Measurements from ENCODE around the gene CACNA1D. TPM values are rescaled to one million over a fixed set of nuclear protein-coding genes. Genes with fewer than 3 reads are reported as not detected.
A peak's percentile ranks its signal among the peaks of the same experiment; 100 is the strongest.

The CACNA1D gene
- total and polyA plus RNA-seq, 7 experiments from 2014 or later = 0.61 to 2.0 (median 0.70) TPM; not detected in 4

DNA sequence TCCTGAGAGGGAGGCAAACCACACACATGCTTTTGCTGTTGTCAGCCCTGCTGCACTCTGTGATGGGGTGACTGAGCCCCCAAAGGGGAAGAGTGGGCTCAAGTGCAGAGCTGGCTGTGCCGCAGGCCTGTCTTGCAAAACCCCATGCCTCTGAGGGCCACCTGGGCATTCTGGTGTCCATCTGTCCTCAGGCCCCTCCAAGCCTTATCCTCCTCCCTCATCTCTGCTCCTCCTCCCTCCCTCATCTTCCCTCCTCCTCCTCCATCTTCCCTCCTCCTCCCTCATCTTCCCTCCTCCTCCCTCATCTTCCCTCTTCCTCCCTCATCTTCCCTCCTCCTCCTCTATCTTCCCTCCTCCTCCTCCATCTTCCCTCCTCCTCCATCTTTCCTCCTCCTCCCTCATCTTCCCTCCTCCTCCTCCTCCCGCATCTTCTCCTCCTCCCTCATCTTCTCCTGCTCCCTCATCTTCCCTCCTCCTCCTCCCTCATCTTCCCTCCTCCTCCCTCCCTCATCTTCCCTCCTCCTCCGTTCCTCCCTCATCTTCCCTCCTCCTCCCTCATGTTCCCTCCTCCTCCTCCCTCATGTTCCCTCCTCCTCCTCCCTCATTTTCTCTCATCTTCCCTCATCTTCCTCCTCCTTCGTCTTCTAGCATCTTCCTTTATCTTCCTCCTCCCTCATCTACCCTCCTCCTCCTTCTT is 311.2 kb downstream of the CACNA1D start:
- ChIA-PET CTCF (no interaction called here), POLR2A (no interaction called here)
- no peak overlapping the region for H3K27ac ChIP-seq (ENCODE audit: low read depth, low read length)
- H3K4me1 Mint-ChIP-seq = peaks cover 0 to 1% (median 0%) of the 10 kb centered on the region in 7 donors
- ATAC-seq (no peak), DNase-seq (no peak)
- peaks cover 0 to 13% (median 0%) of the 10 kb centered on the region in 5 donors for H3K27me3 Mint-ChIP-seq
- peak overlapping the region in 1 of 9 donors; percentile 25 for H3K27ac Mint-ChIP-seq
- H3K9me3 Mint-ChIP-seq = peaks cover 0 to 1% (median 0%) of the 10 kb centered on the region in 11 donors
- intact Hi-C loops (cut with micrococcal nuclease) = no loop called here
- H3K36me3 ChIP-seq (ENCODE audit: control insufficient read depth in 2 of 3, insufficient read depth in 3 of 3, low read length in 3 of 3) = no peaks in the 10 kb centered on the region
- H3K4me3 ChIP-seq (ENCODE audit: low read length) = no peak overlapping the region
- H3K9me3 ChIP-seq (ENCODE audit: control insufficient read depth in 2 of 3, low read length in 3 of 3) = no peaks in the 10 kb centered on the region
- no peaks in the 10 kb centered on the region for H3K36me3 Mint-ChIP-seq
- no peak overlapping the region for H3K4me3 Mint-ChIP-seq
- no peaks in the 10 kb centered on the region for H3K4me1 ChIP-seq (ENCODE audit: control insufficient read depth in 2 of 2, insufficient read depth in 2 of 2, low read length in 2 of 2)
- H3K27me3 ChIP-seq (ENCODE audit: control insufficient read depth in 2 of 2, insufficient read depth in 2 of 2, low read length in 2 of 2) = no peaks in the 10 kb centered on the region

DNA sequence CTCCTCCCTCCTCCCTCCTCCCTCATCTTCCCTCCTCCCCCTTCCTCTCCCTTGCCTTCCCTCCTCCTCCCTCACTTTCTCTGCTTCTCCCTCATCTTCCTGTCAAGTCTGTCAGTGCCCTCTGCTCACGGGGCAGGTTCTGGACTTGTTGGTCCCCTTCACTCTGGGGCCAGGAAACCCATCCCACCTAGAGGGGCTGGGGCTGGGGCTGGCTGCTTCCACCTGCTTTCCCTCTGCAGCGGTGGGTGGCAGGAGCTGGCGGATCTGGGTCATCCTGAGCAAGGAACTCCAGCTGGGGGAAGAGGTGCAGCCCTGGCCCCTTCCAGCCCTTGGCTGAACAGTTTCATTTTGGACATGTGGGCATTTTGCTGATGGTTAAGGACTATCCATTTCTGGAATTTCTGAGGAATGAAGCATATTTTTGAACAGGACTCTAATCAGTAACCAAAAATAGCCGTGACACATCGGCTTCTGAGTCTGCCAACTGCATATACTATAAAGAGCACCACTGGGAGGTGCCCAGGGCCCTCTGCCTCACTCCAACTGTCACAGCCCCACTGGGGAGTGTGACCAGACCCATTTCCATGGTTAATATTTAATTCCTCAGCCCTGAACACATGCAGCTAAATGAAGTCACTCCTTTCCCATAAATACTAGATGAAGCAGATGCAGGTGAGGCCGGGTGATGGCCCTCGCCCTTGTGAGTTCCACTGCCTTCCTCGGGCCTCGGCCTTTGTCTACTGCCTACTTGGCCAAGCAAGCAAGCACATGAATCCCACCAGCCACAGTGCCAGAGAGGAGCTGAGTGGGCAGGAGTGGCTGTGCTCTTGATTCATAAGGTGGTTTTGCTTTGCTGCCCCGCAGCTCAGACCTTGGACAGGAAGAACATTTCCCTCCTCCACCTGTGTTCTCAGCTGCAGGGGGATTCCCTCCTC is 312.0 kb downstream of the CACNA1D start:
- H3K27ac ChIP-seq (ENCODE audit: low read depth, low read length) = no peak overlapping the region
- Mint-ChIP-seq H3K9me3 (peaks cover 0 to 1% (median 0%) of the 10 kb centered on the region in 11 donors), H3K4me3 (no peak overlapping the region), H3K27ac (no peak overlapping the region), H3K36me3 (no peaks in the 10 kb centered on the region), H3K27me3 (peaks cover 0 to 13% (median 0%) of the 10 kb centered on the region in 5 donors), H3K4me1 (peaks cover 0 to 1% (median 0%) of the 10 kb centered on the region in 7 donors)
- H3K9me3 ChIP-seq (ENCODE audit: control insufficient read depth in 2 of 3, low read length in 3 of 3) = no peaks in the 10 kb centered on the region
- intact Hi-C loops (cut with micrococcal nuclease) = no loop called here
- no peak for ATAC-seq
- H3K27me3 ChIP-seq (ENCODE audit: control insufficient read depth in 2 of 2, insufficient read depth in 2 of 2, low read length in 2 of 2) = no peaks in the 10 kb centered on the region
- DNase-seq = no peak
- POLR2A ChIA-PET = no interaction called here
- no peak overlapping the region for H3K4me3 ChIP-seq (ENCODE audit: low read length)
- no peaks in the 10 kb centered on the region for H3K4me1 ChIP-seq (ENCODE audit: control insufficient read depth in 2 of 2, insufficient read depth in 2 of 2, low read length in 2 of 2)
- CTCF ChIA-PET = no interaction called here
- no peaks in the 10 kb centered on the region for H3K36me3 ChIP-seq (ENCODE audit: control insufficient read depth in 2 of 3, insufficient read depth in 3 of 3, low read length in 3 of 3)

DNA sequence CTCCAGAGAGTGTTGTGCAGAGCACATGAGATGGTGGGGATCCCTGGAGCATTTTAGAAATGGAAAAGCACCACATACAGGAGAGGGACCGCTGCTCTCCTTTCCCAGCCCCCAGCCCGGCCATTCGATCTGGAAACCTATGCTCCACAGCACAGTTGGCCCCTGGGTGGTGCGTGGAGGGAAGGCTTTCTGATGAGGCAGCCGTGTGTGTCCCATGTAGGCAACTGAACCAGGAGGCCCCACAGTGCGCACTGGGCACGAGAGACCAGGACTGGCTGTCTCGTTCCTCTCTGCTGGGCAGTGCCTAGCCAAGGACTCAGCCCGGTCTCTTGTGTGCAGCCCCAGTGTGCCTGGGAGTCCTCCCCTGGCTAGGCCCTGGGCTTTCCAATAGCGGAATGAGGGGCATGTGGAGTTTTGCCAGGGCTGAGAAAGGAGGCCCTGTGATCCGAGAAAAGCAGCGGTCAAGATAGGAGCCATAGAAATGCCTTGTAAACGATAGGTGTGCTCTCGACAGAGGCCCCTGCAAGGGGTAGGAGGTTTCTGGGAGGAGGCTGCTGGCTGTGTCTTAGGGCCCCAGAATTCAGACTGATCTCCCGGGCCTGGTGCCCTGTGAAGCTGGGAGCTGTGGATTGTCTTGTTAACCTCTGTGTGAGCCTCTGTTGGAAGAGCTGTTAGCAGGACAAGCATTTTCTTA is 312.9 kb downstream of the CACNA1D start:
- Mint-ChIP-seq H3K4me1 (peaks cover 0 to 1% (median 0%) of the 10 kb centered on the region in 7 donors), H3K9me3 (peaks cover 0 to 1% (median 0%) of the 10 kb centered on the region in 11 donors), H3K4me3 (no peak overlapping the region), H3K36me3 (no peaks in the 10 kb centered on the region), H3K27me3 (peaks cover 0 to 13% (median 0%) of the 10 kb centered on the region in 5 donors), H3K27ac (no peak overlapping the region)
- no peaks in the 10 kb centered on the region for H3K9me3 ChIP-seq (ENCODE audit: control insufficient read depth in 2 of 3, low read length in 3 of 3)
- intact Hi-C loops (cut with micrococcal nuclease) = no loop called here
- CTCF ChIA-PET = no interaction called here
- no peaks in the 10 kb centered on the region for H3K36me3 ChIP-seq (ENCODE audit: control insufficient read depth in 2 of 3, insufficient read depth in 3 of 3, low read length in 3 of 3)
- POLR2A ChIA-PET = no interaction called here
- no peak overlapping the region for H3K27ac ChIP-seq (ENCODE audit: low read depth, low read length)
- no peaks in the 10 kb centered on the region for H3K27me3 ChIP-seq (ENCODE audit: control insufficient read depth in 2 of 2, insufficient read depth in 2 of 2, low read length in 2 of 2)
- ATAC-seq (peak; percentile 4), DNase-seq (no peak)
- H3K4me3 ChIP-seq (ENCODE audit: low read length) = no peak overlapping the region
- no peaks in the 10 kb centered on the region for H3K4me1 ChIP-seq (ENCODE audit: control insufficient read depth in 2 of 2, insufficient read depth in 2 of 2, low read length in 2 of 2)

DNA sequence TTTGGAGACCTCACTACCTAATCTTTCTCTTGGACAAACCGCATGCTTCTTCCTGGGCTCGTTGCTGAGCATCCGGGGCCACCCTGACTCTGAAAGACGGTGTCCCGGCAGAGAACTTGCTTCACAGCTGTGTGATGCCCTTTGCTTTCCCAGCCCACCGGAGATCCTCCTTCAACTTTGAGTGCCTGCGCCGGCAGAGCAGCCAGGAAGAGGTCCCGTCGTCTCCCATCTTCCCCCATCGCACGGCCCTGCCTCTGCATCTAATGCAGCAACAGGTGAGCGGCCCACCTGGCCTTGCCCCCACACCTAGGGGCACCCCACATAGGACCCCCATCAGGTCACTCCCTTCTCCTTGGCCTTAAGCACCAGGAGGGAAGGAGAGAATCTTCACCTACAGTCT is 314.1 kb downstream of the CACNA1D start:
- Mint-ChIP-seq H3K27ac (no peak overlapping the region), H3K27me3 (peaks cover 0 to 13% (median 0%) of the 10 kb centered on the region in 5 donors), H3K4me1 (peaks cover 0 to 1% (median 0%) of the 10 kb centered on the region in 7 donors), H3K36me3 (no peaks in the 10 kb centered on the region), H3K9me3 (peaks cover 0 to 1% (median 0%) of the 10 kb centered on the region in 11 donors), H3K4me3 (no peak overlapping the region)
- intact Hi-C loops (cut with micrococcal nuclease) = no loop called here
- Histone ChIP-seq H3K9me3 (ENCODE audit: control insufficient read depth in 2 of 3, low read length in 3 of 3) (no peaks in the 10 kb centered on the region), H3K4me1 (ENCODE audit: control insufficient read depth in 2 of 2, insufficient read depth in 2 of 2, low read length in 2 of 2) (no peaks in the 10 kb centered on the region), H3K27me3 (ENCODE audit: control insufficient read depth in 2 of 2, insufficient read depth in 2 of 2, low read length in 2 of 2) (no peaks in the 10 kb centered on the region), H3K36me3 (ENCODE audit: control insufficient read depth in 2 of 3, insufficient read depth in 3 of 3, low read length in 3 of 3) (no peaks in the 10 kb centered on the region), H3K4me3 (ENCODE audit: low read length) (no peak overlapping the region), H3K27ac (ENCODE audit: low read depth, low read length) (no peak overlapping the region)
- ChIA-PET POLR2A (no interaction called here), CTCF (no interaction called here)
- no peak for ATAC-seq
- DNase-seq = no peak

GRCh38 chr3:53809267-53809666 is 314.9 kb downstream of the CACNA1D start:
- H3K4me3 Mint-ChIP-seq = no peak overlapping the region
- peaks cover 0 to 13% (median 0%) of the 10 kb centered on the region in 5 donors for H3K27me3 Mint-ChIP-seq
- H3K9me3 Mint-ChIP-seq = peaks cover 0 to 1% (median 0%) of the 10 kb centered on the region in 11 donors
- no peaks in the 10 kb centered on the region for H3K27me3 ChIP-seq (ENCODE audit: control insufficient read depth in 2 of 2, insufficient read depth in 2 of 2, low read length in 2 of 2)
- ChIA-PET POLR2A (no interaction called here), CTCF (no interaction called here)
- peaks cover 0 to 1% (median 0%) of the 10 kb centered on the region in 7 donors for H3K4me1 Mint-ChIP-seq
- intact Hi-C loops (cut with micrococcal nuclease) = no loop called here
- DNase-seq (no peak), ATAC-seq (no peak)
- no peak overlapping the region for H3K4me3 ChIP-seq (ENCODE audit: low read length)
- no peaks in the 10 kb centered on the region for H3K36me3 Mint-ChIP-seq
- H3K4me1 ChIP-seq (ENCODE audit: control insufficient read depth in 2 of 2, insufficient read depth in 2 of 2, low read length in 2 of 2) = no peaks in the 10 kb centered on the region
- H3K36me3 ChIP-seq (ENCODE audit: control insufficient read depth in 2 of 3, insufficient read depth in 3 of 3, low read length in 3 of 3) = no peaks in the 10 kb centered on the region
- H3K27ac Mint-ChIP-seq = no peak overlapping the region
- no peak overlapping the region for H3K27ac ChIP-seq (ENCODE audit: low read depth, low read length)
- H3K9me3 ChIP-seq (ENCODE audit: control insufficient read depth in 2 of 3, low read length in 3 of 3) = no peaks in the 10 kb centered on the region

DNA sequence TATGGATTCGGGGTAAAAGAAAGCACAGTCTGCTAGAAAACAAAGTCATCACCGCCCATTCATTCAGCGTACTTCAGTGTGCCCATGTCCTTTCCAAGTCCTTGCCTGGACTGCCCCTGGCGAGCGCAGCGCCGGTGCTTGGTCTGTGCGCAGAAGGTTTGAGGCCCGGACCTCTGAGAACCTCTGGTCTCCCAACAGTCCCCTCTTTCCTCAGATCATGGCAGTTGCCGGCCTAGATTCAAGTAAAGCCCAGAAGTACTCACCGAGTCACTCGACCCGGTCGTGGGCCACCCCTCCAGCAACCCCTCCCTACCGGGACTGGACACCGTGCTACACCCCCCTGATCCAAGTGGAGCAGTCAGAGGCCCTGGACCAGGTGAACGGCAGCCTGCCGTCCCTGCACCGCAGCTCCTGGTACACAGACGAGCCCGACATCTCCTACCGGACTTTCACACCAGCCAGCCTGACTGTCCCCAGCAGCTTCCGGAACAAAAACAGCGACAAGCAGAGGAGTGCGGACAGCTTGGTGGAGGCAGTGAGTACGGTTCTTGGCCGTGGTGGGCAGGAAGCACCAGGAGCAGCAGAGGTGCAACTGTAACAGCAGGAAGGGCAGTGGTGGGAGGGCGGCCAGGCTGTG is 315.5 kb downstream of the CACNA1D start:
- Histone ChIP-seq H3K36me3 (ENCODE audit: control insufficient read depth in 2 of 3, insufficient read depth in 3 of 3, low read length in 3 of 3) (no peaks in the 10 kb centered on the region), H3K4me1 (ENCODE audit: control insufficient read depth in 2 of 2, insufficient read depth in 2 of 2, low read length in 2 of 2) (no peaks in the 10 kb centered on the region), H3K27ac (ENCODE audit: low read depth, low read length) (no peak overlapping the region), H3K27me3 (ENCODE audit: control insufficient read depth in 2 of 2, insufficient read depth in 2 of 2, low read length in 2 of 2) (no peaks in the 10 kb centered on the region), H3K9me3 (ENCODE audit: control insufficient read depth in 2 of 3, low read length in 3 of 3) (no peaks in the 10 kb centered on the region), H3K4me3 (ENCODE audit: low read length) (no peak overlapping the region)
- Mint-ChIP-seq H3K36me3 (no peaks in the 10 kb centered on the region), H3K4me3 (no peak overlapping the region), H3K27me3 (peaks cover 0 to 13% (median 0%) of the 10 kb centered on the region in 5 donors), H3K9me3 (peaks cover 0 to 1% (median 0%) of the 10 kb centered on the region in 11 donors), H3K4me1 (peaks cover 0 to 1% (median 0%) of the 10 kb centered on the region in 7 donors), H3K27ac (no peak overlapping the region)
- DNase-seq (no peak), ATAC-seq (no peak)
- intact Hi-C loops (cut with micrococcal nuclease) = no loop called here
- ChIA-PET POLR2A (no interaction called here), CTCF (no interaction called here)

Data from naive thymus-derived CD4-positive, alpha-beta T cell (primary cell).